ENCODE data around the gene NSMCE4A.
"Not testable (repeated sequence)": the region's sequence is repeated elsewhere in the genome, so short reads cannot be mapped to it uniquely, and the experiment has no call there.

NSMCE4A gene

GRCh38 chr10:122001698-122002097 is 26.7 kb upstream of the NSMCE4A start:
- DNase-seq (ENCODE audit: low spot score) = no peak
- TF ChIP-seq, protein P1, sequence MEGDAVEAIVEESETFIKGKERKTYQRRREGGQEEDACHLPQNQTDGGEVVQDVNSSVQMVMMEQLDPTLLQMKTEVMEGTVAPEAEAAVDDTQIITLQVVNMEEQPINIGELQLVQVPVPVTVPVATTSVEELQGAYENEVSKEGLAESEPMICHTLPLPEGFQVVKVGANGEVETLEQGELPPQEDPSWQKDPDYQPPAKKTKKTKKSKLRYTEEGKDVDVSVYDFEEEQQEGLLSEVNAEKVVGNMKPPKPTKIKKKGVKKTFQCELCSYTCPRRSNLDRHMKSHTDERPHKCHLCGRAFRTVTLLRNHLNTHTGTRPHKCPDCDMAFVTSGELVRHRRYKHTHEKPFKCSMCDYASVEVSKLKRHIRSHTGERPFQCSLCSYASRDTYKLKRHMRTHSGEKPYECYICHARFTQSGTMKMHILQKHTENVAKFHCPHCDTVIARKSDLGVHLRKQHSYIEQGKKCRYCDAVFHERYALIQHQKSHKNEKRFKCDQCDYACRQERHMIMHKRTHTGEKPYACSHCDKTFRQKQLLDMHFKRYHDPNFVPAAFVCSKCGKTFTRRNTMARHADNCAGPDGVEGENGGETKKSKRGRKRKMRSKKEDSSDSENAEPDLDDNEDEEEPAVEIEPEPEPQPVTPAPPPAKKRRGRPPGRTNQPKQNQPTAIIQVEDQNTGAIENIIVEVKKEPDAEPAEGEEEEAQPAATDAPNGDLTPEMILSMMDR (IDR thresholded peaks at IDR 0.05; ENCODE audit: extremely low read depth, missing control alignments) = no peak

- no peak for DNase-seq (ENCODE audit: low spot score)
- TF ChIP-seq, protein P1 (IDR thresholded peaks at IDR 0.05; ENCODE audit: extremely low read depth, missing control alignments) = no peak
Observed at GRCh38 chr10:121999301-121999700, 24.3 kb upstream of the NSMCE4A start.

DNA sequence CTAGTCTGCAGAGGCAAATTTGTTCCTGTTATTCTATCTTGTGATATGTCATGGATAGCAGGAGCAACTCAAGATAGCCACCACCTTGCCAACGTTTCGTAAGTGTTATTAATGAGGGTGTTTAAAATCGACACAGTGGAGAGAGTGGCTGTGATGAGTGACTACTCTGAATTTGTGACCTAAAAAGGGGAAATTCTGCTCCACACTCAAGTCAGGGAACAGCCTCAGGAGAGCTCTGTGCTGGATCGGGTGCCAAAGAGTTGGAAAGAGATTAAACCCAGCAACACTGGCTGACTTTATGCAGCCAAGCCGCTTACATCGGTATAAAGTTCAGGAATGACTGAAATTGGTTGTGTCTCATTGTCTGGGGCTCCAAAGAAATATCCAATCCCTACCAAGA is 23.4 kb upstream of the NSMCE4A start:
- DNase-seq (ENCODE audit: low spot score) = no peak
- TF ChIP-seq, protein P1 (IDR thresholded peaks at IDR 0.05; ENCODE audit: extremely low read depth, missing control alignments) = no peak

DNA sequence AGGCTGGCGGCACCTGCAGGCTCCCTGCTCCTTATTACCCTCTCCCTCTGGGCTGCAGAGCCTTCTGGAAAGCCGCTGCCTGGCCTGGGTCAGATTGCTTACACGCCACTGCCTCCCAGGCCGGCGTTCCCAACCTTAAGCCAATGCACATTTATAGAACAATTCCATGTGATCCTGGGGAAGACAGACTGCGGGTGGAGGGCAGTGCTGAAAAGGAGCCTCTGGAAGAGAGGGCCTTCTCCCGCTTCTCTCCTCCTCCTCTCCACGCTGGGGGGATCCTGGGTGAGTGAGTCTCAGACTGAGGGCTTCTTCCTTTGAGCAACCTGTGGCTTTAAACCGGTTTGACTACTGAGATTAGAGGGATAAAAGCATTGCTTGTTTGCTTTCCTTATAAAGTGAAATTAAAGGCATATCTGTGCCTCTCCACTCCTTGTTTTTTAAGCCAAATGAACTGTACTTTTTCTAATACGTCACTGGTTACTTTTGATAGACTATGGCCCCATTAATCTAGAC is 19.5 kb upstream of the NSMCE4A start:
- no peak for DNase-seq (ENCODE audit: low spot score)
- TF ChIP-seq, protein P1 (IDR thresholded peaks at IDR 0.05; ENCODE audit: extremely low read depth, missing control alignments) = no peak

DNA sequence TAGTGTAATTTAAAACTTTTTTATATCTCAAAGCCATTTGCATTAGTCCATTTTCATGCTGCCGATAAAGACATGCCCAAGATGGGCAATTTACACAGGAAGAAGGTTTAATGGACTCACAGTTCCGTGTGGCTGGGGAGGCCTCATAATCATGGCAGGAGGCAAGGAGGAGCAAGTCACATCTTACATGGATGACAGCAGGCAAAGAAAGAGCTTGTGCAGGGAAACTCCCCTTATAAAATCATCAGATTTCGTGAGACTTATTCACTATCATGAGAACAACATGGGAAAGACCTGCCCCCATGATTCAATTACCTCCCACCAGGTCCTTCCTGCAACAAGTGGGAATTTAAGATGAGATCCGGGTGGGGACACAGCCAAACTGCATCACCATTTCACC is 16.7 kb upstream of the NSMCE4A start:
- DNase-seq (ENCODE audit: low spot score) = not testable (repeated sequence)

DNA sequence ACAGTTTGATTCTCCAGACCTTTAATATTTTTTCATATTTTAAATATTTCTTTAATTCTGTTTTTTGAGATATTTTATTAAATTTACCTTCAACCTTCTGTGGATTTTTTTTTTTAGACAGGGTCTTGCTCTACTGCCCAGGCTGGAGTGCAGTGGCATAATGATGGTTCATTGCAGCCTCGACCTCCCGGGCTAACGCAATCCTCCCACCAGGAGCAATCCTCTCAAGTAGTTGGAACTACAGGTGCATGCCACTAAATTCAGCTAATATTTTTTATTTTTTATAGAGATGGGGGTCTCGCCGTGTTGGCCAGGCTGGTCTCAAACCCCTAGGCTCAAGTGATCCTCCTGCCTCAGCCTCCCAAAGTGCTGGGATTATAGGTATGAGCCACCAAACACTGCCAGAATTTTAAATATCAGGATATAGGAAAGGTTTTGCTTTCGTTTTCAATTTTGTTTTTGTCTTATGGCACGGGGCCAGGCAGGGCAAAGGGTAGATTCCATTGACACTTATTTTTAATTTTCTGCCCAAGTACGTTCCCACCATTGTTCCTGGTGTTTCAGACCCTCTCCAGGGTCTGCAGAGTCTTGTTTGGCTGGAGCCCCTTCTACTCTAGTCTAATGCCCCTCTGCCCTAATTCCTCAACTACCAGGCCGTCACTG is 15.1 kb upstream of the NSMCE4A start:
- no peak for DNase-seq (ENCODE audit: low spot score)
- TF ChIP-seq, protein P1 (IDR thresholded peaks at IDR 0.05; ENCODE audit: extremely low read depth, missing control alignments) = no peak

GRCh38 chr10:121988361-121989324 is 13.6 kb upstream of the NSMCE4A start, which contains the start of gene TACC2:
Gene TACC2, plus strand, starts transcription at chr10:121989163. Its CDS starts 32,819 bp downstream, at chr10:122021982.
- no peak for DNase-seq (ENCODE audit: low spot score)
- TF ChIP-seq, protein P1 (IDR thresholded peaks at IDR 0.05; ENCODE audit: extremely low read depth, missing control alignments) = no peak

All from GM20000 (cell line).